GM13977 (cell line): Measurements from ENCODE around the gene PPP2R2B.

Source experiments
- DNase-seq: peaks from one replicate; pipeline ENCODE4 v3.0.0; 2012; ENCODE audit warnings: low spot score
- CTCF ChIP-seq: IDR thresholded peaks from 2 replicates; pipeline ENCODE4 v1.5.1; 2012; ENCODE audit warnings: mild to moderate bottlenecking, control low read depth; ENCODE audit not compliant: insufficient read depth; ENCODE audit errors: extremely low read depth, missing control alignments
- in situ Hi-C: fragments of 300-500 bp; cut with MboI; formaldehyde crosslinking; loops from one replicate; pipeline ENCODE4 v1.12.0; 2022; ENCODE audit warnings: low sequenced_read_pairs, low pct_unique_long_range_greater_than_20kb, mixed read lengths, inconsistent platforms; ENCODE audit not compliant: unreplicated experiment

The PPP2R2B gene

GRCh38 chr5:146751054-146751453 lies 127.5 kb downstream of the PPP2R2B start:
- no peak for TF ChIP-seq CTCF
- DNase-seq, result no peak
- in situ Hi-C loops, result no loop called here

- no peak for DNase-seq
- in situ Hi-C loops, result no loop called here
- no peak for TF ChIP-seq CTCF
Measured at GRCh38 chr5:146748533-146748932, 130.0 kb downstream of the PPP2R2B start.

- in situ Hi-C loops, result no loop called here
- TF ChIP-seq CTCF, result no peak
- DNase-seq, result no peak
Measured at GRCh38 chr5:146745931-146746577, 132.5 kb downstream of the PPP2R2B start.

GRCh38 chr5:146744068-146744745 lies 134.3 kb downstream of the PPP2R2B start:
- DNase-seq, result no peak
- in situ Hi-C loops, result no loop called here
- no peak for TF ChIP-seq CTCF

- no peak for TF ChIP-seq CTCF
- in situ Hi-C loops, result no loop called here
- DNase-seq, result no peak
Measured at GRCh38 chr5:146734936-146735577, 143.5 kb downstream of the PPP2R2B start.

- TF ChIP-seq CTCF, result no peak
- DNase-seq, result no peak
- in situ Hi-C loops, result no loop called here
Measured at GRCh38 chr5:146732962-146733361, 145.6 kb downstream of the PPP2R2B start.
